ENCODE measurements around the gene ARHGAP25. TPM values are rescaled to one million over a fixed set of nuclear protein-coding genes. Genes with fewer than 3 reads are reported as not detected.

Gene ARHGAP25
- total RNA-seq, 1 donor from 2014 or later: 1.1 TPM

- H3K4me3 Mint-ChIP-seq: no peak overlapping the region
- peaks cover under 1% of the 10 kb centered on the region for H3K4me1 Mint-ChIP-seq (ENCODE audit: unreplicated experiment)
- H3K27me3 Mint-ChIP-seq: no peaks in the 10 kb centered on the region
- no peaks in the 10 kb centered on the region for H3K36me3 Mint-ChIP-seq
- TF ChIP-seq, protein P1, sequence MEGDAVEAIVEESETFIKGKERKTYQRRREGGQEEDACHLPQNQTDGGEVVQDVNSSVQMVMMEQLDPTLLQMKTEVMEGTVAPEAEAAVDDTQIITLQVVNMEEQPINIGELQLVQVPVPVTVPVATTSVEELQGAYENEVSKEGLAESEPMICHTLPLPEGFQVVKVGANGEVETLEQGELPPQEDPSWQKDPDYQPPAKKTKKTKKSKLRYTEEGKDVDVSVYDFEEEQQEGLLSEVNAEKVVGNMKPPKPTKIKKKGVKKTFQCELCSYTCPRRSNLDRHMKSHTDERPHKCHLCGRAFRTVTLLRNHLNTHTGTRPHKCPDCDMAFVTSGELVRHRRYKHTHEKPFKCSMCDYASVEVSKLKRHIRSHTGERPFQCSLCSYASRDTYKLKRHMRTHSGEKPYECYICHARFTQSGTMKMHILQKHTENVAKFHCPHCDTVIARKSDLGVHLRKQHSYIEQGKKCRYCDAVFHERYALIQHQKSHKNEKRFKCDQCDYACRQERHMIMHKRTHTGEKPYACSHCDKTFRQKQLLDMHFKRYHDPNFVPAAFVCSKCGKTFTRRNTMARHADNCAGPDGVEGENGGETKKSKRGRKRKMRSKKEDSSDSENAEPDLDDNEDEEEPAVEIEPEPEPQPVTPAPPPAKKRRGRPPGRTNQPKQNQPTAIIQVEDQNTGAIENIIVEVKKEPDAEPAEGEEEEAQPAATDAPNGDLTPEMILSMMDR (conservative IDR thresholded peaks at IDR 0.05): no peak
- no peaks in the 10 kb centered on the region for H3K9me3 Mint-ChIP-seq
- H3K27ac Mint-ChIP-seq: no peak overlapping the region
- no peak for DNase-seq (ENCODE audit: extremely low spot score, unreplicated experiment)
Observed at GRCh38 chr2:68834737-68835376, 100.2 kb downstream of the ARHGAP25 start.

DNA sequence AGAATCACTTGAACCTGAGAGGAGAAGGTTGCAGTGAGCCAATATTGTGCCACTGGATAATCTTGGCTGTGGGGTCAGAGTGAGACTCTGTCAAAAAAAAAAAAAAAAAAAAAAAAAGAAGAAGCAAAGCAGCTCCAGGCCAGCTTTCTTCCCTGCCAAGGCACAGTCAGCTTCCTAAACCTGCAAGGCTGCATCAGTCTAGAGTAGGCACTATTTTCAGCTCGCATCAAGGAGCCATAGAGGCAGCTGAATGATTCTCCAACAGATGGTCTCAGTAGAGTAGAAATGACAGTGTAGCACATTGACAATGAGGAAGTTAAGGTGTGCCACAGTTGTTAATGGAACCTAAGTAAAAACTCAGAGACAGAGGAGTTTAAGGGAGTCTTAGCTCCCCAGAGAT lies 101.0 kb downstream of the ARHGAP25 start:
- TF ChIP-seq, protein P1 (conservative IDR thresholded peaks at IDR 0.05): no peak
- no peak overlapping the region for H3K4me3 Mint-ChIP-seq
- H3K27me3 Mint-ChIP-seq: no peaks in the 10 kb centered on the region
- DNase-seq (ENCODE audit: extremely low spot score, unreplicated experiment): no peak
- no peaks in the 10 kb centered on the region for H3K4me1 Mint-ChIP-seq (ENCODE audit: unreplicated experiment)
- H3K27ac Mint-ChIP-seq: no peak overlapping the region
- H3K36me3 Mint-ChIP-seq: no peaks in the 10 kb centered on the region
- H3K9me3 Mint-ChIP-seq: no peaks in the 10 kb centered on the region

- no peak for DNase-seq (ENCODE audit: extremely low spot score, unreplicated experiment)
- no peak overlapping the region for H3K27ac Mint-ChIP-seq
- H3K9me3 Mint-ChIP-seq: no peaks in the 10 kb centered on the region
- no peaks in the 10 kb centered on the region for H3K27me3 Mint-ChIP-seq
- H3K4me3 Mint-ChIP-seq: no peak overlapping the region
- no peaks in the 10 kb centered on the region for H3K4me1 Mint-ChIP-seq (ENCODE audit: unreplicated experiment)
- TF ChIP-seq, protein P1 (conservative IDR thresholded peaks at IDR 0.05): peak; percentile 76
- H3K36me3 Mint-ChIP-seq: no peaks in the 10 kb centered on the region
Observed at GRCh38 chr2:68837164-68837860, 102.7 kb downstream of the ARHGAP25 start.

DNA sequence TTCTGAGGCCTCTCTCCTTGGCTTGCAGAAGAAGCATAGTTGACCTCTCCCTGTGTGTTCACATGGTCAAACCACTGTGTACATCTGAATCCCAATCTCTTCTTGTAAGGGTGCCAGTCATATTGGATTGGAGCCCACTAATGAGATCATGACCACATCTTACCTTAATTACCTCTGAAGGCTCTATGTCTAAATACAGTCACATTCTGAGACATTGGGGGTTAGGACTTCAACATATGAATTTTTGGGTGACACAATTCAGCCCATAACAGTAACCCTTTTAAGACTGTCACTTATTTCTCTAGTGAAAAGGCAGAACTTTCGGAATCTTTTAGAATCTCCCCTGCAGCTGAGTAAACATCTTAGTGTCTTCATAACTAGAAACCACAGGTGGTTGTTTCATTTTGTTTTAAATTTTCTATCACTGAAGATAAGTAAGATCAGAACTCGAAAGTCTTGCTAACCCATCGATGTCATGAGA lies 103.3 kb downstream of the ARHGAP25 start:
- Mint-ChIP-seq H3K9me3 (no peaks in the 10 kb centered on the region), H3K27me3 (no peaks in the 10 kb centered on the region), H3K27ac (no peak overlapping the region), H3K4me1 (ENCODE audit: unreplicated experiment) (no peaks in the 10 kb centered on the region), H3K4me3 (no peak overlapping the region), H3K36me3 (no peaks in the 10 kb centered on the region)
- TF ChIP-seq, protein P1 (conservative IDR thresholded peaks at IDR 0.05): no peak
- no peak for DNase-seq (ENCODE audit: extremely low spot score, unreplicated experiment)

DNA sequence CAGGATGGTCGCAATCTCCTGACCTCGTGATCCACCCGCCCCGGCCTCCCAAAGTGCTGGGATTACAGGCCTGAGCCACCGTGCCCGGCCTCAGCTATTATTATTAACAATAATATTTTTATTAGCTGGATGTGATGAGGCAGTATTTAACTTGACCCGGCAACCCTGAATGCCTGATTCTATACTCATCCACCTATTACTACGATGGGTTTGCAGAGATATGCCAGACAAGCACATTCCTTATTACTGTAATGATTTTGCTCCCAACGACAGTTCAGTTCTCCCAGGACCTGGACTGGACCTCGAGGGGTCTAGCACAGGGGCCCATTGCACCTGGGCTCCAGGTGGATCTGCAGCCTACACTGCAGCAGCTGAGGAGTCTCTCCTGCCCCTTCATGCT lies 104.0 kb downstream of the ARHGAP25 start:
- H3K4me1 Mint-ChIP-seq (ENCODE audit: unreplicated experiment): no peaks in the 10 kb centered on the region

More for the DNA sequence above, 104.0 kb downstream of the ARHGAP25 start:
- no peaks in the 10 kb centered on the region for H3K36me3 Mint-ChIP-seq
- H3K27ac Mint-ChIP-seq: no peak overlapping the region
- DNase-seq (ENCODE audit: extremely low spot score, unreplicated experiment): no peak
- no peak overlapping the region for H3K4me3 Mint-ChIP-seq
- no peaks in the 10 kb centered on the region for H3K9me3 Mint-ChIP-seq
- H3K27me3 Mint-ChIP-seq: no peaks in the 10 kb centered on the region
- TF ChIP-seq, protein P1 (conservative IDR thresholded peaks at IDR 0.05): no peak
